Stomach (tissue), 9 donors: Measurements from ENCODE around the gene KRT83. TPM values are rescaled to one million over a fixed set of nuclear protein-coding genes. Genes with fewer than 3 reads are reported as not detected.

Source experiments
- DNase-seq, 2 donors: peaks; one replicate each; pipeline versions ENCODE4 v3.0.0 to v3.0.0-alpha.2; 2013 to 2019
- H3K27ac ChIP-seq, 5 donors: fragments of 200-600 bp in 4 of 5; sonication (generic) in 4 of 5; one replicate each; pipeline ENCODE4 v1.5.1; 2013 to 2019; ENCODE audit warnings: mild to moderate bottlenecking in 1 of 5, moderate library complexity in 1 of 5
- H3K27me3 ChIP-seq, 3 donors: fragments of 200-600 bp; sonication (generic); one replicate each; pipeline ENCODE4 v1.5.1; 2017 to 2019; ENCODE audit warnings: mixed run types in 1 of 3
- H3K36me3 ChIP-seq, 4 donors: fragments of 200-600 bp; sonication (generic); 1 replicate in 3 of 4; 2 replicates in 1 of 4; pipeline ENCODE4 v1.5.1; 2016 to 2019
- H3K4me1 ChIP-seq, 4 donors: fragments of 200-600 bp; sonication (generic); one replicate each; pipeline ENCODE4 v1.5.1; 2016 to 2019
- H3K4me3 ChIP-seq, 4 donors: fragments of 200-600 bp; sonication (generic) in 3 of 4; one replicate each; pipeline ENCODE4 v1.5.1; 2016 to 2019; ENCODE audit warnings: mild to moderate bottlenecking in 1 of 4
- H3K9me3 ChIP-seq, 4 donors: fragments of 200-600 bp; sonication (generic); one replicate each; pipeline ENCODE4 v1.5.1; 2016 to 2019
- EP300 ChIP-seq: sonication (generic); formaldehyde crosslinking; IDR thresholded peaks from one replicate; pipeline ENCODE4 v1.6.1; 2017; ENCODE audit warnings: antibody characterized with exemption
- POLR2A ChIP-seq, 4 donors: fragments of 450-650 bp; IDR thresholded peaks; one replicate each; pipeline ENCODE4 v1.6.1; 2016; ENCODE audit warnings: antibody characterized with exemption in 4 of 4, control low read depth in 2 of 4, mild to moderate bottlenecking in 1 of 4, moderate library complexity in 1 of 4
- POLR2AphosphoS5 ChIP-seq, 3 donors: sonication (generic); formaldehyde crosslinking; IDR thresholded peaks; one replicate each; pipeline ENCODE4 v1.6.1; 2016; ENCODE audit warnings: antibody characterized with exemption in 3 of 3
- WGBS, 5 donors: extraction: QIAGEN DNeasy Blood & Tissue Kit in 3 of 5; methylation state at CpG; one replicate each; pipeline versions ENCODE4 v1.1.5 to v1.1.7; 2013 to 2018; 5-methylcytosine and 5-hydroxymethylcytosine counted together
- intact Hi-C: fragments of 100-400 bp; cut with DNase I; formaldehyde crosslinking; loops from one replicate; pipeline ENCODE4 v1.15.1; 2023; ENCODE audit warnings: low total_unique reads
- polyA plus RNA-seq, 3 donors: library from polyadenylated mRNA; stranded (reverse); fragments of 200-250 nt; gene quantifications; one replicate each; pipeline ENCODE4 v1.2.3, GENCODE V29; 2013
- total RNA-seq, 5 donors: library from RNA; depleted of rRNA; stranded (reverse); fragments of >200 nt; gene quantifications; one replicate each; pipeline versions ENCODE4 v1.1.0 to v1.2.3, GENCODE V29; 2014 to 2016
- TF ChIP-seq, protein P1 (sequence below), 7 experiments: fragments of 450-650 bp in 4 of 7; fragments of 200-600 bp in 3 of 7; sonication (generic) in 3 of 7; IDR thresholded peaks; one replicate each; pipeline ENCODE4 v1.5.1; 2016 to 2019; ENCODE audit warnings: antibody characterized with exemption in 7 of 7, control low read depth in 2 of 7, mild to moderate bottlenecking in 1 of 7
- donor health status: healthy with polysubstance abuse.
- donor health status: Bipolar disorder and iron deficiency.
- donor health status: healthy.

The KRT83 gene
- total and polyA plus RNA-seq, 8 donors, result not detected

GRCh38 chr12:52277486-52278245 is 43.5 kb downstream of the KRT83 start:
- Histone ChIP-seq H3K27me3 (peaks cover 0 to 33% (median 0%) of the 10 kb centered on the region in 3 donors), H3K27ac (no peak overlapping the region), H3K4me1 (peaks cover 15 to 34% (median 26%) of the 10 kb centered on the region in 4 donors), H3K4me3 (no peak overlapping the region), H3K9me3 (no peaks in the 10 kb centered on the region), H3K36me3 (no peaks in the 10 kb centered on the region)
- TF ChIP-seq POLR2AphosphoS5 (IDR thresholded peaks at IDR 0.05) (no peak), EP300 (no peak), POLR2A (IDR thresholded peaks at IDR 0.05) (no peak)
- TF ChIP-seq, protein P1, sequence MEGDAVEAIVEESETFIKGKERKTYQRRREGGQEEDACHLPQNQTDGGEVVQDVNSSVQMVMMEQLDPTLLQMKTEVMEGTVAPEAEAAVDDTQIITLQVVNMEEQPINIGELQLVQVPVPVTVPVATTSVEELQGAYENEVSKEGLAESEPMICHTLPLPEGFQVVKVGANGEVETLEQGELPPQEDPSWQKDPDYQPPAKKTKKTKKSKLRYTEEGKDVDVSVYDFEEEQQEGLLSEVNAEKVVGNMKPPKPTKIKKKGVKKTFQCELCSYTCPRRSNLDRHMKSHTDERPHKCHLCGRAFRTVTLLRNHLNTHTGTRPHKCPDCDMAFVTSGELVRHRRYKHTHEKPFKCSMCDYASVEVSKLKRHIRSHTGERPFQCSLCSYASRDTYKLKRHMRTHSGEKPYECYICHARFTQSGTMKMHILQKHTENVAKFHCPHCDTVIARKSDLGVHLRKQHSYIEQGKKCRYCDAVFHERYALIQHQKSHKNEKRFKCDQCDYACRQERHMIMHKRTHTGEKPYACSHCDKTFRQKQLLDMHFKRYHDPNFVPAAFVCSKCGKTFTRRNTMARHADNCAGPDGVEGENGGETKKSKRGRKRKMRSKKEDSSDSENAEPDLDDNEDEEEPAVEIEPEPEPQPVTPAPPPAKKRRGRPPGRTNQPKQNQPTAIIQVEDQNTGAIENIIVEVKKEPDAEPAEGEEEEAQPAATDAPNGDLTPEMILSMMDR (IDR thresholded peaks at IDR 0.05), result no peak
- DNase-seq, result peak; percentile 20 to 65
- 74 to 85% (median 82%) methylated on average over 8 to 9 of the region's 9 CpGs for WGBS, 5 donors
- intact Hi-C loops, result no loop called here

GRCh38 chr12:52275686-52276085 is 45.5 kb downstream of the KRT83 start:
- H3K4me3 ChIP-seq, result no peak overlapping the region
- no peak for TF ChIP-seq EP300
- TF ChIP-seq POLR2A (IDR thresholded peaks at IDR 0.05), result no peak
- TF ChIP-seq, protein P1 (IDR thresholded peaks at IDR 0.05), result no peak
- TF ChIP-seq POLR2AphosphoS5 (IDR thresholded peaks at IDR 0.05), result no peak
- peaks cover 8 to 24% (median 18%) of the 10 kb centered on the region in 4 donors for H3K4me1 ChIP-seq
- DNase-seq, result no peak
- 79 to 92% (median 81%) methylated on average over 3 of the region's 3 CpGs for WGBS, 5 donors
- no peaks in the 10 kb centered on the region for H3K36me3 ChIP-seq
- no peak overlapping the region for H3K27ac ChIP-seq
- H3K9me3 ChIP-seq, result no peaks in the 10 kb centered on the region
- H3K27me3 ChIP-seq, result peaks cover 0 to 37% (median 0%) of the 10 kb centered on the region in 3 donors
- intact Hi-C loops, result no loop called here

- peak in 1 of 2 donors; percentile 9 for DNase-seq
- intact Hi-C loops, result no loop called here
- H3K9me3 ChIP-seq, result no peaks in the 10 kb centered on the region
- 53 to 80% (median 71%) methylated on average over 3 of the region's 3 CpGs for WGBS, 5 donors
- peaks cover 5 to 13% (median 11%) of the 10 kb centered on the region in 4 donors for H3K4me1 ChIP-seq
- H3K27ac ChIP-seq, result no peak within 1 kb of the TSS
- TF ChIP-seq EP300 (no peak), POLR2AphosphoS5 (IDR thresholded peaks at IDR 0.05) (no peak), POLR2A (IDR thresholded peaks at IDR 0.05) (no peak)
- TF ChIP-seq, protein P1 (IDR thresholded peaks at IDR 0.05), result no peak
- H3K36me3 ChIP-seq, result no peaks in the 10 kb centered on the region
- peaks cover 0 to 43% (median 0%) of the 10 kb centered on the region in 3 donors for H3K27me3 ChIP-seq
- no peak within 1 kb of the TSS for H3K4me3 ChIP-seq
Observed at GRCh38 chr12:52274521-52275120, 46.6 kb downstream of the KRT83 start, which contains the start of gene KRT86. TSS of gene KRT86 (plus strand) at chr12:52274645. CDS start at chr12:52301917, 27,272 bp downstream.

- Histone ChIP-seq H3K9me3 (no peaks in the 10 kb centered on the region), H3K27ac (no peak overlapping the region), H3K4me3 (no peak overlapping the region), H3K27me3 (peaks cover 0 to 17% (median 0%) of the 10 kb centered on the region in 3 donors), H3K36me3 (no peaks in the 10 kb centered on the region), H3K4me1 (no peaks in the 10 kb centered on the region)
- TF ChIP-seq POLR2AphosphoS5 (IDR thresholded peaks at IDR 0.05), result no peak
- no peak for TF ChIP-seq EP300
- TF ChIP-seq, protein P1 (IDR thresholded peaks at IDR 0.05), result no peak
- no peak for DNase-seq
- intact Hi-C loops, result no loop called here
- WGBS, 5 donors, result 59 to 83% (median 72%) methylated on average over 1 of the region's 1 CpG
Observed at GRCh38 chr12:52271158-52271557, 50.0 kb downstream of the KRT83 start.
